D721Med (cell line): ENCODE results near the gene DSG2.
"Not testable (repeated sequence)": the region's sequence is repeated elsewhere in the genome, so short reads cannot be mapped to it uniquely, and the experiment has no call there.

Source experiments
- DNase-seq: peaks from one replicate; pipeline ENCODE4 v3.0.0; 2011; ENCODE audit warnings: low spot score; ENCODE audit not compliant: insufficient read length
- FAIRE-seq: peaks from 2 replicates; lab custom pipeline; 2011; peaks lifted over from hg19 to GRCh38; lab: Jason Lieb, UNC
- TF ChIP-seq, protein P1 (sequence below): IDR thresholded peaks from 2 replicates; pipeline ENCODE4 v1.5.1; 2012; ENCODE audit warnings: mild to moderate bottlenecking, control low read depth; ENCODE audit not compliant: insufficient read depth; ENCODE audit errors: missing control alignments

DSG2 gene

DNA sequence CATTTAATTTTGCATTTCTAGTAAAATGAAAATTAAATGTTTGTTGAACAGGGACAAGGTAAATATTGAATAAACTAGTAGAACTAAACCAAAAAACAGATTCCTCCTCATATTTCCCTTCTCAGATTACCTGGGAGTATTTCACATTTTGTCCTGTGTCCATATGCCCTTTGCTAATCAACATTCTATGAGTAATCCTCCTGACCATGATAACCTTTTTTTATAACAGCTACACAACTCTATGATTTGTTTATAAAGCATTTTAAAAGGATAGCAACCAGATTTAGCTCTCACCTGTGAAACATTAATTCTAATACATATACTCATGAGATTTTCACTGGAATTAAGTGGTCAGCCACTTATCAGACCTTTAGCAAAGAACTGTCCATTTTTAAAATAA lies 7.1 kb upstream of the DSG2 start:
- DNase-seq (no peak), FAIRE-seq (no peak)
- TF ChIP-seq, protein P1, sequence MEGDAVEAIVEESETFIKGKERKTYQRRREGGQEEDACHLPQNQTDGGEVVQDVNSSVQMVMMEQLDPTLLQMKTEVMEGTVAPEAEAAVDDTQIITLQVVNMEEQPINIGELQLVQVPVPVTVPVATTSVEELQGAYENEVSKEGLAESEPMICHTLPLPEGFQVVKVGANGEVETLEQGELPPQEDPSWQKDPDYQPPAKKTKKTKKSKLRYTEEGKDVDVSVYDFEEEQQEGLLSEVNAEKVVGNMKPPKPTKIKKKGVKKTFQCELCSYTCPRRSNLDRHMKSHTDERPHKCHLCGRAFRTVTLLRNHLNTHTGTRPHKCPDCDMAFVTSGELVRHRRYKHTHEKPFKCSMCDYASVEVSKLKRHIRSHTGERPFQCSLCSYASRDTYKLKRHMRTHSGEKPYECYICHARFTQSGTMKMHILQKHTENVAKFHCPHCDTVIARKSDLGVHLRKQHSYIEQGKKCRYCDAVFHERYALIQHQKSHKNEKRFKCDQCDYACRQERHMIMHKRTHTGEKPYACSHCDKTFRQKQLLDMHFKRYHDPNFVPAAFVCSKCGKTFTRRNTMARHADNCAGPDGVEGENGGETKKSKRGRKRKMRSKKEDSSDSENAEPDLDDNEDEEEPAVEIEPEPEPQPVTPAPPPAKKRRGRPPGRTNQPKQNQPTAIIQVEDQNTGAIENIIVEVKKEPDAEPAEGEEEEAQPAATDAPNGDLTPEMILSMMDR, result no peak

DNA sequence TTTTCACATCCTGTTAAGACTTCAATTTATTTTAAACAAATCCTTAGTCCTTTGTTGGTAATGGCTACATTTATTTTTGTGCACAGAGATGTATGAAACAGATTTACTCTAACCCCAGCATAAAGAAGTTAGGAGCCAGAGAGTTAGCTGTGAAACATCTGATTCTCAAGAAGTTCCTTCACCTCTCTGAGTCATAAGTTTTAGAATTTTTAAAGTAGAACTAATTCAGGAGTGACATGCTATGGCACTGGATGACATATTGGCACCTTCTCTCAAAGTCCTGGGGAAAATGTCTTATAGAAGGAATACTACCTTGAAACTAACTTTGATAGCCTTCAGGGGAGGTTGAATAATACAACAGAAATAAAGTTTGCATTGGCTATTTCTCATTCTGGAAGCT lies 6.4 kb upstream of the DSG2 start:
- DNase-seq, result no peak
- TF ChIP-seq, protein P1, result no peak
- FAIRE-seq, result no peak

DNA sequence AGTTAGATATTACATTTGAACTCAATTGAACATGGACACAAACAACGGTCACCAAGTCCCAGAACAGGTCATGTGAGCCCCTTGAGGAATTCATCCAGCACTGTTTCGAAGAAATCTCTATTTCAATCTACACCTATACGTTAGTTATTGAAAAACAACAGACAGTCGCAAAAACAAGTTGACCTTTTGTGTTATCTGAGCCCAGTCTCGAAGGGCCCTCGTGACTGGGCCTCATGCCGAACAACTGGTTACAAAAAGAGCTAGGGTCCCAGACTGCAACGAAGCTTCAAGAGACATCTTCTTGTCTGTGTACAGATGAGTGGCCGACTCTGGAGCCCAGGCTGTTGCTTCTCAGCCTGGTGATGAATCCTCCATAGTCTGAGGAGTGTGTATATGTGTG lies 5.3 kb upstream of the DSG2 start:
- DNase-seq (no peak), FAIRE-seq (no peak)
- TF ChIP-seq, protein P1, result no peak

DNA sequence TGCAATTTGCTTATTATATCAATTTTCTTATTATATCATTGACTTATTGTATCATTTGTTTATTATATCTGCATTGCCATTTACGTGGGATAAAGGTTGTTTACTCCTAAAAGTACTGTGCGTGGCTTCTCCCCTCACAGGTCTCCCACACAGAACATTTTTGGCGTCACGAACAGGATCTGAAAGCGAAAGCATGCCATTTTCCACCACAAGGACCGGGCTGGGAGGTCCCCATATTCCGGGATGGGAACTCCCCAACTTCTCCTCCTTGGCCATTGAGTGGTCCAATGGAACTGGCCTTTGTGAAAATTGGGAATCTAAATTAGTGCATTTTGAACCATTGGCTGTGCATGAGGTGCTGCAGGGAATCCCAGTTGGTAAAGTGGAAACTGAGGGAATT lies 4.8 kb upstream of the DSG2 start:
- FAIRE-seq, result no peak
- TF ChIP-seq, protein P1, result no peak
- no peak for DNase-seq

DNA sequence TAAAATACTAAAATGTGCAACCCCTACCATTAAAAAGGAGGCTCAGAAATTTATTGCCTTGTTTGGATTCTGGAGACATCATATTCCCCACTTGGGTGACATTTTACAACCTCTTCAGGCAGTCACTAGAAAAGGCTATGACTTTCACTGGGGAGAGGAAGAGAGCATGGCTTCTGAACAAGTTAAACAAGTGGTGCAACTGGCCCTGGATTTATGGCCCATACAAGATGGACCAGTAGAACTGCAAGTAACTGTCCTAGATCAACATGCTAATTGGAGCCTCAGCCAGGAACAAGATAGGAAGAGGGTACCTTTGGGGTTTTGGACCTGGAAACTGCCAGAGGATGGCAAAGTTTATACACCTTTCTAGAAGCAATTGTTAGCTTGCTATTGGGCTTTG lies 4.0 kb upstream of the DSG2 start:
- DNase-seq (no peak), FAIRE-seq (no peak)
- TF ChIP-seq, protein P1, result no peak

DNA sequence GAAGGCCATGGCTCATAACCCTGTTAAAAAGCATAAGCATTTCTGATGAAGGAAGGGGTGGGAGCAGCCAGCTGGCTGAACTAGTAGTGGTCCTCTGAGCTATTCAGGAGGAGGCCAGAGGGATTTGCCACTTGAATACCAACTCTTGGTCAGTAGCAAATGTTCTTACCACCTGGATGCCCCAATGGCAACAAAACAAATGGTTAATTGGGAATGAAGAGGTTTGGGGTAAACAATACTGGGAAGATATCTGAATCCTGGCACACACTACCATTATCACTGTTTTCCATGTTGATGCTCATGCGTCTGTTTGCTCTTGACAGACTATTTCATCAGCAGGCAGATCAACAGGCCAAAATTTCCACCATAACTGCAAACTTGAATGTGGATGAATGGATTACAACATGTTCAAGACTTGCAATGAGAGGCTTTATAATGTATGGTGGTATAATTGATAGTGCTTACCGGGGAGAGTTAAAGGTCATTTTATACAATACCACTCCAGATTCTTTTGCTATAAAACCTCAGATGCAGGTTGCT lies 3.2 kb upstream of the DSG2 start:
- DNase-seq, FAIRE-seq: not testable (repeated sequence)

DNA sequence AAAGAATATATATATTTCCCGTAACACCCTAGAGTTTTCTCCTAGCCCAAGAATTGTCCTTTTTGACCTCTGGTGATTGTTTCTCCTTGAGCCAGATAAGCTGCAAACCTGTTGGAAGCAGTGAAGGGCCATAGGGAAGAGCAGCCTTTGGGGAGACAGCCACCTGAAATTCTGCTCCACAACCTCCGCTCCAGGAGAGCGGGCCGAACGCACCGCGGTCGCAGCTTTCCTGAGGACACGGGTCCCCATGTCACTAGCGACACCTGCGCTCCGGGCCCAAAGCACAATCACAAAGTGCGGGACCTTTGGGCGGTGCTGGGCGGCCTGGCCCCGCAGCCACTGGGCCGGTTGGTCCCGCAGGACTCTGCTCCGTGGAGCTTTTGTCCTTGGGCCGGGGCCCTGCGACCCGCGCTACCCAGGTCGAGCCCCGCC lies 557 bp upstream of the DSG2 start:
- DNase-seq (no peak), FAIRE-seq (no peak)
- TF ChIP-seq, protein P1, result no peak
